Neutrophil (primary cell): Measurements from ENCODE around the gene SAMSN1.
A peak's percentile ranks its signal among the peaks of the same experiment; 100 is the strongest.

Experiments used
- H3K27ac ChIP-seq: fragments of 200-600 bp; sonication (generic); 2 replicates; pipeline ENCODE4 v1.5.1; 2016; ENCODE audit warnings: mild to moderate bottlenecking, moderate library complexity
- H3K27me3 ChIP-seq: fragments of 200-600 bp; sonication (generic); 2 replicates; pipeline ENCODE4 v1.6.0; 2016; ENCODE audit warnings: mild to moderate bottlenecking
- H3K36me3 ChIP-seq: fragments of 200-600 bp; sonication (generic); 2 replicates; pipeline ENCODE4 v1.5.1; 2017
- H3K4me1 ChIP-seq, 2 experiments: fragments of 200-600 bp in 1 of 2; sonication (generic) in 1 of 2; 1 replicate in 1 of 2; 2 replicates in 1 of 2; pipeline versions ENCODE4 v1.5.1 to v1.6.1; 2013 to 2016; ENCODE audit warnings: low read depth in 1 of 2, low read length in 1 of 2, mild to moderate bottlenecking in 1 of 2, moderate library complexity in 1 of 2; ENCODE audit not compliant: control insufficient read depth in 1 of 2, insufficient read depth in 1 of 2
- H3K4me3 ChIP-seq, 2 experiments: fragments of 200-600 bp in 1 of 2; sonication (generic) in 1 of 2; 1 replicate in 1 of 2; 2 replicates in 1 of 2; pipeline ENCODE4 v1.5.1; 2013 to 2016; ENCODE audit warnings: low read depth in 1 of 2, low read length in 1 of 2, mild to moderate bottlenecking in 1 of 2, moderate library complexity in 1 of 2
- H3K9me3 ChIP-seq: fragments of 200-600 bp; sonication (generic); 2 replicates; pipeline ENCODE4 v1.5.1; 2016
- TF ChIP-seq, protein P1 (sequence below): fragments of 200-600 bp; sonication (generic); IDR thresholded peaks from 2 replicates; pipeline ENCODE4 v1.5.1; 2016; ENCODE audit warnings: antibody characterized with exemption

Gene SAMSN1

GRCh38 chr21:14545906-14546480, at the start of gene SAMSN1:
SAMSN1 (minus strand) TSS chr21:14546315; CDS start chr21:14546261, 54 bp downstream.
- no peaks in the 10 kb centered on the region for H3K36me3 ChIP-seq
- peaks cover 76 to 86% of the 10 kb centered on the region in 2 experiments for H3K4me1 ChIP-seq
- H3K27me3 ChIP-seq: no peaks in the 10 kb centered on the region
- TF ChIP-seq, protein P1, sequence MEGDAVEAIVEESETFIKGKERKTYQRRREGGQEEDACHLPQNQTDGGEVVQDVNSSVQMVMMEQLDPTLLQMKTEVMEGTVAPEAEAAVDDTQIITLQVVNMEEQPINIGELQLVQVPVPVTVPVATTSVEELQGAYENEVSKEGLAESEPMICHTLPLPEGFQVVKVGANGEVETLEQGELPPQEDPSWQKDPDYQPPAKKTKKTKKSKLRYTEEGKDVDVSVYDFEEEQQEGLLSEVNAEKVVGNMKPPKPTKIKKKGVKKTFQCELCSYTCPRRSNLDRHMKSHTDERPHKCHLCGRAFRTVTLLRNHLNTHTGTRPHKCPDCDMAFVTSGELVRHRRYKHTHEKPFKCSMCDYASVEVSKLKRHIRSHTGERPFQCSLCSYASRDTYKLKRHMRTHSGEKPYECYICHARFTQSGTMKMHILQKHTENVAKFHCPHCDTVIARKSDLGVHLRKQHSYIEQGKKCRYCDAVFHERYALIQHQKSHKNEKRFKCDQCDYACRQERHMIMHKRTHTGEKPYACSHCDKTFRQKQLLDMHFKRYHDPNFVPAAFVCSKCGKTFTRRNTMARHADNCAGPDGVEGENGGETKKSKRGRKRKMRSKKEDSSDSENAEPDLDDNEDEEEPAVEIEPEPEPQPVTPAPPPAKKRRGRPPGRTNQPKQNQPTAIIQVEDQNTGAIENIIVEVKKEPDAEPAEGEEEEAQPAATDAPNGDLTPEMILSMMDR: no peak
- H3K9me3 ChIP-seq: no peaks in the 10 kb centered on the region
- peak within 1 kb of the TSS; percentile 63 to 87 for H3K4me3 ChIP-seq
- H3K27ac ChIP-seq: peak within 1 kb of the TSS; percentile 89

- TF ChIP-seq, protein P1: no peak
- H3K4me1 ChIP-seq: peaks cover 37 to 47% of the 10 kb centered on the region in 2 experiments
- no peaks in the 10 kb centered on the region for H3K36me3 ChIP-seq
- H3K4me3 ChIP-seq: no peak overlapping the region
- no peak overlapping the region for H3K27ac ChIP-seq
- H3K27me3 ChIP-seq: no peaks in the 10 kb centered on the region
- H3K9me3 ChIP-seq: no peaks in the 10 kb centered on the region
Measured at GRCh38 chr21:14595449-14595848, 49.3 kb upstream of the SAMSN1 start.

DNA sequence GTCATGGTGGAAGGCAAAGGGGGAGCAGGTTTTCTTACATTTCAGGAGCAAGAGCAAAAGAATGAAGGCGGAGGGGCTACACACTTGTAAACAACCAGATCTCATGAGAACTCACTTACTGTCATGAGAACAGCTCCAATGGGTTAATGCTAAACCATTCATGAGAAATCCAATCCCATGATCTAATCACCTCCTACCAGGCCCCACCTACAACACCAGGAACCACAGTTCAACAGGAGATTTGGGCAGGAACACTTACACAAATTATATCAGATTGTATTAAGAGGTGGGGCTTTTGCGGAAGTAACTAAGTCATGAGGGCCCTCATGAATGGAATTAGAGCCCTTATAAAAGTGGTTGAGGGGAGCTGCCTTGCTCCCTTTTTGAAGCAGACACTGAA, 48.9 kb upstream of the SAMSN1 start:
- TF ChIP-seq, protein P1: no peak
- Histone ChIP-seq H3K27ac (no peak overlapping the region), H3K4me1 (peaks cover 41 to 50% of the 10 kb centered on the region in 2 experiments), H3K4me3 (no peak overlapping the region), H3K9me3 (no peaks in the 10 kb centered on the region), H3K36me3 (no peaks in the 10 kb centered on the region), H3K27me3 (no peaks in the 10 kb centered on the region)

DNA sequence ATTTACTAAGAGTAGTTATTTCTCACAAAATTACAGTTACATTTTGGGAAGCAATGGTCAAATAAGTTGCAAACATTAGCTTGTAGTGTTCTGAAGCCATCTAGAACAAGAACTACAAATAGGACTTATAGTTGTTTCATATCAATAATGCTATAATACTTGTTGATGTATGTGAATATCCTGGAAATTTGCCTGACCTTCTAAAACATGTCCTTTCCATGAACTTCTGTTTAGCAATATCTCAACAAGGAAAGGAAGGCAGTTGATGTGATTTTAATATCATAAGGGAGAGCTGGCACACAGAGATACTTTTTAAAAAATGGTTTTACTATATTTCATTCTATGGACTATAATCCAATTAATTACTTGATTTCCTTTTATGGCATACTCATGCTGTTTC, 47.1 kb upstream of the SAMSN1 start:
- H3K27me3 ChIP-seq: no peaks in the 10 kb centered on the region
- peak overlapping the region; percentile 96 for H3K27ac ChIP-seq

DNA sequence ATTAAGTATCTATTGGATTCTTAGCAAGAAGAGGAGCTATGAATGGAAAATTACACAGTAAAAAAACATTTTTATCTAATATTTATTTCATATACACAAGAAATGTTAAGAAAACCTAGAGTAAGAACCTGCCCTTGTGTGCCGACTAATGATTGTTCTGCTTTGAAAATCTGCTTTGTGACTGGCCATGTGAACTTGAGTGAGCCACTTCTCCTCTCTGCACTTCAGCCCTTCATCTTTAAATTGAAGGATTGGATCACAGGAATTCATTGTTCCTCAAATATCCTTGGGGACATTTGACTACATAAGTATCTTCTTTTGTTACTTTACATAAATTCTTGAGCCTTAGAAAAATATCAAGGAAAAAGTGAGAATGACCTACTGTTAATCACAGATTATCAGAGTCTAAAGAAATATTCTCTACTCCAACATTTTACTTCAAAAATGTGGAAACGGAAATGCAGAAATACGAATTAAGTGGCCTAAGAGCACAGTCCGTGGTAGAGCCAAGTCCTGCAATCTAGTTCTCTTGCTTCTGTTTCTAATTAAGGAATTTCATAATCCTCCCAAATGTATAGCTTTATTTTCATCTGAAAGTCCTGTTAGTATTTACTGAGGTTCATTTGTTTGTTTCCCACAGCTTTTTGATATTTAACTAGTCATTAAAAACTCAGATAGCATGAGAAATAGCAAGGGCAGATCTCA, 46.3 kb upstream of the SAMSN1 start:
- Histone ChIP-seq H3K4me3 (peak overlapping the region; percentile 29 to 42), H3K36me3 (no peaks in the 10 kb centered on the region), H3K27ac (peak overlapping the region; percentile 96), H3K27me3 (no peaks in the 10 kb centered on the region), H3K9me3 (no peaks in the 10 kb centered on the region), H3K4me1 (peaks cover 42% of the 10 kb centered on the region in 2 experiments)
- TF ChIP-seq, protein P1: no peak

More for the DNA sequence above, 47.1 kb upstream of the SAMSN1 start:
- Histone ChIP-seq H3K9me3 (no peaks in the 10 kb centered on the region), H3K4me1 (peaks cover 42% of the 10 kb centered on the region in 2 experiments), H3K36me3 (no peaks in the 10 kb centered on the region), H3K4me3 (peak overlapping the region in 1 of 2 experiments; percentile 42)
- TF ChIP-seq, protein P1: no peak
